A549 (cell line): Measurements from ENCODE around the gene AGBL2.

ENCODE experiments used
- EP300 ChIP-seq, 2 experiments: fragments of >200 bp; sonication (Bioruptor Twin); formaldehyde crosslinking; IDR thresholded peaks; 2 replicates in 1 of 2; 3 replicates in 1 of 2; pipeline ENCODE4 v1.6.1; 2016 to 2017
- ESRRA ChIP-seq: fragments of 150-350 bp; IDR thresholded peaks from 2 replicates; pipeline ENCODE4 v1.6.1; 2014; ENCODE audit warnings: mild to moderate bottlenecking, low read length, borderline replicate concordance
- HEYL ChIP-seq: fragments of 250-450 bp; sonication (Bioruptor Pico); IDR thresholded peaks from 2 replicates; pipeline ENCODE4 v1.8.0; 2021; ENCODE audit warnings: mild to moderate bottlenecking, moderate library complexity
- NPAS2 ChIP-seq: fragments of 250-450 bp; sonication (Bioruptor Pico); IDR thresholded peaks from 2 replicates; pipeline ENCODE4 v1.8.0; 2022; ENCODE audit warnings: mild to moderate bottlenecking, moderate library complexity, borderline replicate concordance
- POLR2A ChIP-seq: IDR thresholded peaks from 2 replicates; pipeline ENCODE4 v1.6.1; 2012; ENCODE audit warnings: mild to moderate bottlenecking, low read length
- POLR2AphosphoS2 ChIP-seq: conservative IDR thresholded peaks from 2 replicates; pipeline ENCODE4 v1.6.1; 2012; ENCODE audit warnings: low read length, improper control_type of control experiment, inconsistent platforms
- RARB ChIP-seq: fragments of 250-450 bp; sonication (Bioruptor Pico); IDR thresholded peaks from 2 replicates; pipeline ENCODE4 v1.8.0; 2021; ENCODE audit warnings: mild to moderate bottlenecking, moderate library complexity
- RFX5 ChIP-seq: fragments of 450-650 bp; IDR thresholded peaks from 2 replicates; pipeline ENCODE4 v1.7.1; 2014; ENCODE audit warnings: antibody characterized with exemption, mild to moderate bottlenecking, moderate library complexity
- SMC3 ChIP-seq: fragments of >200 bp; sonication (Bioruptor Twin); formaldehyde crosslinking; IDR thresholded peaks from 3 replicates; pipeline ENCODE4 v1.6.1; 2018; ENCODE audit warnings: inconsistent platforms
- TF ChIP-seq, protein P1 (sequence below): fragments of >200 bp; sonication (Bioruptor Twin); formaldehyde crosslinking; IDR thresholded peaks from 3 replicates; pipeline ENCODE4 v1.5.1; 2016
- TF ChIP-seq, protein P2 (sequence below): IDR thresholded peaks from 2 replicates; pipeline ENCODE4 v1.6.1; 2012

DNA sequence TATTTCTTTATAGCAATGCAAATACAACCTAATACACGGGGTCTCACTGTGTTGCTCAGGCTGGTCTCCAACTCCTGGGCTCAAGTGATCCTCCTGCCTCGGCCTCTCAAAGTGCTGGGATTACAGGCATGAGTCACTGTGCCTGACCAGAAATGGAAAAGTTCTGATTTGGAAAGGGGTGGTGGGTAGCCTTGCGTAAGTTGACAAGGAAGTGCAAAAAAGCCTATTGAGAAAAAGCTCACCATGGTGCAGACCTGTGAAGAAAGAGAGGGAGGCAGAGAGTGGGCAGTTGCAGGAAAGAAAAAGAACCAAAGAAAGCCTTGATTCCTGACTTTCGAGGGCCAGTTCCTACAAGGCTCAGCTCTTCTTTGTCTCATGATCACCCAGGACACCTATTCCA is 27.1 kb downstream of the AGBL2 start:
- TF ChIP-seq, protein P1, sequence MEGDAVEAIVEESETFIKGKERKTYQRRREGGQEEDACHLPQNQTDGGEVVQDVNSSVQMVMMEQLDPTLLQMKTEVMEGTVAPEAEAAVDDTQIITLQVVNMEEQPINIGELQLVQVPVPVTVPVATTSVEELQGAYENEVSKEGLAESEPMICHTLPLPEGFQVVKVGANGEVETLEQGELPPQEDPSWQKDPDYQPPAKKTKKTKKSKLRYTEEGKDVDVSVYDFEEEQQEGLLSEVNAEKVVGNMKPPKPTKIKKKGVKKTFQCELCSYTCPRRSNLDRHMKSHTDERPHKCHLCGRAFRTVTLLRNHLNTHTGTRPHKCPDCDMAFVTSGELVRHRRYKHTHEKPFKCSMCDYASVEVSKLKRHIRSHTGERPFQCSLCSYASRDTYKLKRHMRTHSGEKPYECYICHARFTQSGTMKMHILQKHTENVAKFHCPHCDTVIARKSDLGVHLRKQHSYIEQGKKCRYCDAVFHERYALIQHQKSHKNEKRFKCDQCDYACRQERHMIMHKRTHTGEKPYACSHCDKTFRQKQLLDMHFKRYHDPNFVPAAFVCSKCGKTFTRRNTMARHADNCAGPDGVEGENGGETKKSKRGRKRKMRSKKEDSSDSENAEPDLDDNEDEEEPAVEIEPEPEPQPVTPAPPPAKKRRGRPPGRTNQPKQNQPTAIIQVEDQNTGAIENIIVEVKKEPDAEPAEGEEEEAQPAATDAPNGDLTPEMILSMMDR, result no peak
- TF ChIP-seq, protein P2, sequence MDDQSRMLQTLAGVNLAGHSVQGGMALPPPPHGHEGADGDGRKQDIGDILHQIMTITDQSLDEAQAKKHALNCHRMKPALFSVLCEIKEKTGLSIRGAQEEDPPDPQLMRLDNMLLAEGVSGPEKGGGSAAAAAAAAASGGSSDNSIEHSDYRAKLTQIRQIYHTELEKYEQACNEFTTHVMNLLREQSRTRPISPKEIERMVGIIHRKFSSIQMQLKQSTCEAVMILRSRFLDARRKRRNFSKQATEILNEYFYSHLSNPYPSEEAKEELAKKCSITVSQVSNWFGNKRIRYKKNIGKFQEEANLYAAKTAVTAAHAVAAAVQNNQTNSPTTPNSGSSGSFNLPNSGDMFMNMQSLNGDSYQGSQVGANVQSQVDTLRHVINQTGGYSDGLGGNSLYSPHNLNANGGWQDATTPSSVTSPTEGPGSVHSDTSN, result no peak
- TF ChIP-seq HEYL (CRISPR knock-in tag) (no peak), POLR2A (no peak), NPAS2 (CRISPR knock-in tag) (no peak), POLR2AphosphoS2 (no peak), RFX5 (no peak), ESRRA (no peak), EP300 (IDR thresholded peaks at IDR 0.05) (no peak), RARB (CRISPR knock-in tag) (no peak), SMC3 (no peak)
